ENCODE measurements around the gene FIGNL2. TPM values are rescaled to one million over a fixed set of nuclear protein-coding genes. Genes with fewer than 3 reads are reported as not detected.

Gene FIGNL2
- polyA plus RNA-seq, 2 of the 4 experiments (the other 2 are of a cell fraction): 0.26 to 0.46 TPM

DNA sequence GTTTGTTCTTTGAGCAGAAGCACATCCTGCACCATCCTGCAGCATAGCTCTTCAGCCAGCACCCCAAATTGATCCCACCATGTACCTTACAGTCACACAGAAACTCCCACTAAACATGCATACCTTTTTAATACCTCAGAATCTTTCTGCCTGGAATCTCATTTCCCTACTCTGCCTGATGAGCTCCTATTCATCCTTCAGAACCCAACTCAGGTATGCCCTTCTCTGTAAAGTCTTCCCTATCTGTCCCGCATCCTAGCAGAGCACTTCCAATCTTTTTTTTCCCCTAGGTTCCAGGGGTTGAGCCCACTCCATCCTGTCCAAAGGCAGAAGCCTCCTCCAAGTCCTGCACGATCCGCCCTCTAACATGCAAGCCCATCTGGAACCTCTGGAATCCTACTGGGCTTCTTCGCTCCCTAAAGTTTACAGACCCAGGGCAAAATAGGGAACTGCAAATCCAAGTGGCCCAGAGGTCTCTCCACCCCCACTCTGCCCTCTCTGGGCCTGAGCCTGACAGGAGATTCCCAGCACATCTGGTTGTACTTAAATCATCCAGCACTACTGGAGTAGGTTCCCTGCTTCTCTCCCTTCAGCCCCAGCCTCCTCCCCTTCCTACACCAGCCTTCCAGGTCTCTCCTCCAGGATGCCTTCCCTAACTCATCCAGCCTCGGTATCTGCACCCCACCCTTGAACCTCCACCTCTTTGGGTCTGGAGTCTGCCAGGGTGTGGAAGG lies 4.1 kb upstream of the FIGNL2 start (continued):
- TF ChIP-seq, protein P1, sequence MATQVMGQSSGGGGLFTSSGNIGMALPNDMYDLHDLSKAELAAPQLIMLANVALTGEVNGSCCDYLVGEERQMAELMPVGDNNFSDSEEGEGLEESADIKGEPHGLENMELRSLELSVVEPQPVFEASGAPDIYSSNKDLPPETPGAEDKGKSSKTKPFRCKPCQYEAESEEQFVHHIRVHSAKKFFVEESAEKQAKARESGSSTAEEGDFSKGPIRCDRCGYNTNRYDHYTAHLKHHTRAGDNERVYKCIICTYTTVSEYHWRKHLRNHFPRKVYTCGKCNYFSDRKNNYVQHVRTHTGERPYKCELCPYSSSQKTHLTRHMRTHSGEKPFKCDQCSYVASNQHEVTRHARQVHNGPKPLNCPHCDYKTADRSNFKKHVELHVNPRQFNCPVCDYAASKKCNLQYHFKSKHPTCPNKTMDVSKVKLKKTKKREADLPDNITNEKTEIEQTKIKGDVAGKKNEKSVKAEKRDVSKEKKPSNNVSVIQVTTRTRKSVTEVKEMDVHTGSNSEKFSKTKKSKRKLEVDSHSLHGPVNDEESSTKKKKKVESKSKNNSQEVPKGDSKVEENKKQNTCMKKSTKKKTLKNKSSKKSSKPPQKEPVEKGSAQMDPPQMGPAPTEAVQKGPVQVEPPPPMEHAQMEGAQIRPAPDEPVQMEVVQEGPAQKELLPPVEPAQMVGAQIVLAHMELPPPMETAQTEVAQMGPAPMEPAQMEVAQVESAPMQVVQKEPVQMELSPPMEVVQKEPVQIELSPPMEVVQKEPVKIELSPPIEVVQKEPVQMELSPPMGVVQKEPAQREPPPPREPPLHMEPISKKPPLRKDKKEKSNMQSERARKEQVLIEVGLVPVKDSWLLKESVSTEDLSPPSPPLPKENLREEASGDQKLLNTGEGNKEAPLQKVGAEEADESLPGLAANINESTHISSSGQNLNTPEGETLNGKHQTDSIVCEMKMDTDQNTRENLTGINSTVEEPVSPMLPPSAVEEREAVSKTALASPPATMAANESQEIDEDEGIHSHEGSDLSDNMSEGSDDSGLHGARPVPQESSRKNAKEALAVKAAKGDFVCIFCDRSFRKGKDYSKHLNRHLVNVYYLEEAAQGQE (IDR thresholded peaks at IDR 0.05): no peak
- no peak for TF ChIP-seq EP300 (IDR thresholded peaks at IDR 0.05)

DNA sequence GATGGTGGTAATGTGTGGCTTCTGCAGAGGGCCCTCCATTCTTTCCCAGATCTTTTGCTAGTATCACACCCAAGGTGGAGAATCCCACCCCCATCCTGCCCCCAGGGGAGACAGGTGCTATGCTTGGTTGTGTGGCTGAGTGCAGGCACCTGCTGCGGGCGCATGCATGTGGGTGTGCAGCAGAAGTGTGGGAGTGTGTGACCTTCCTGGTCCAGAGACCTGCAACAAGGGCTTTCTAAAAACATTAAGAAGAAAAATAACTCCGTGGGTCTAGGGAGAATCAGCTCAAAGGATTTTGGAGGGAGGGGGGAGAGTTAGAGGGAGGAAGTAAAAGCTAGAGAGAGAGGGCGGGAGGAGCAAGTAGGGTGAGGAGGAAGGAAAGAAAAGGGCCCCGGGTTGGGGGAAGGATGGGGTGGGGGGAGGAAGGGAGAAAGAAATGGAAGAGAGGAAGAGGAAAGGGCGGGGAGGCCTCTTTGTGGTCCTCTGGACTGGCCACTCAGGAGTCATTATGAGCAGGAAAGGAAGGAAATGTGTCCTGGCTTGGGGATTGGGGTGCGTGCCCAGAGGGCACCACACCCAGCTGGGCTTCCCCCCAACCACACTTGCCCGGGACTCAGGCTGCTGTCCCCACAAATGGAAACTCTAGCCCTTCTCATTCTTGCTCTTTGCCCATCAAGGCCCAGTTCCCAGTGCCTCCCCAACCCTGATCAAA lies 3.1 kb upstream of the FIGNL2 start:
- Histone ChIP-seq H3K9me3 (no peaks in the 10 kb centered on the region), H3K4me1 (peaks cover 5% of the 10 kb centered on the region; the same call in 1 of the 3 replicates), H3K4me3 (no peak overlapping the region), H3K27ac (no peak overlapping the region), H3K4me2 (no peak overlapping the region)
- FAIRE-seq: no peak
- no peak for DNase-seq (ENCODE audit: low read depth in 1 of 2, low spot score in 1 of 2)
- 70% methylated on average over 8 of the region's 8 CpGs for WGBS (ENCODE audit: missing lambda C conversion rate)
- ATAC-seq: no peak
- no peak for TF ChIP-seq PHF8 (IDR thresholded peaks at IDR 0.05; ENCODE audit: borderline replicate concordance, low read depth)
- TF ChIP-seq MAFK (IDR thresholded peaks at IDR 0.05; ENCODE audit: partially characterized antibody): no peak
- TF ChIP-seq TP53 (CRISPR knock-in tag; IDR thresholded peaks at IDR 0.05): no peak
- TF ChIP-seq, protein P1 (IDR thresholded peaks at IDR 0.05): no peak
- no peak for TF ChIP-seq HOXB13 (CRISPR knock-in tag; IDR thresholded peaks at IDR 0.05; ENCODE audit: low read depth)
- no peak for TF ChIP-seq KDM1A (IDR thresholded peaks at IDR 0.05; ENCODE audit: low read depth)
- TF ChIP-seq, protein P2, sequence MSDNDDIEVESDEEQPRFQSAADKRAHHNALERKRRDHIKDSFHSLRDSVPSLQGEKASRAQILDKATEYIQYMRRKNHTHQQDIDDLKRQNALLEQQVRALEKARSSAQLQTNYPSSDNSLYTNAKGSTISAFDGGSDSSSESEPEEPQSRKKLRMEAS (IDR thresholded peaks at IDR 0.05): no peak
- TF ChIP-seq ZNF302 (CRISPR knock-in tag; IDR thresholded peaks at IDR 0.05): no peak
- TF ChIP-seq, protein P3, sequence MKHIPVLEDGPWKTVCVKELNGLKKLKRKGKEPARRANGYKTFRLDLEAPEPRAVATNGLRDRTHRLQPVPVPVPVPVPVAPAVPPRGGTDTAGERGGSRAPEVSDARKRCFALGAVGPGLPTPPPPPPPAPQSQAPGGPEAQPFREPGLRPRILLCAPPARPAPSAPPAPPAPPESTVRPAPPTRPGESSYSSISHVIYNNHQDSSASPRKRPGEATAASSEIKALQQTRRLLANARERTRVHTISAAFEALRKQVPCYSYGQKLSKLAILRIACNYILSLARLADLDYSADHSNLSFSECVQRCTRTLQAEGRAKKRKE (CRISPR knock-in tag; IDR thresholded peaks at IDR 0.05; ENCODE audit: low read depth): no peak
- no peak for TF ChIP-seq ZFP36 (IDR thresholded peaks at IDR 0.05; ENCODE audit: borderline replicate concordance, partially characterized antibody)
- TF ChIP-seq SREBF2 (IDR thresholded peaks at IDR 0.05): no peak
- TF ChIP-seq NR3C1 (IDR thresholded peaks at IDR 0.05): no peak
- no peak for TF ChIP-seq POLR2A (IDR thresholded peaks at IDR 0.05; ENCODE audit: low read length)
- no peak for TF ChIP-seq CBX8 (IDR thresholded peaks at IDR 0.05)
- TF ChIP-seq EHF (CRISPR knock-in tag; IDR thresholded peaks at IDR 0.05): no peak
- no peak for TF ChIP-seq RFX5 (IDR thresholded peaks at IDR 0.05)
- TF ChIP-seq, protein P4, sequence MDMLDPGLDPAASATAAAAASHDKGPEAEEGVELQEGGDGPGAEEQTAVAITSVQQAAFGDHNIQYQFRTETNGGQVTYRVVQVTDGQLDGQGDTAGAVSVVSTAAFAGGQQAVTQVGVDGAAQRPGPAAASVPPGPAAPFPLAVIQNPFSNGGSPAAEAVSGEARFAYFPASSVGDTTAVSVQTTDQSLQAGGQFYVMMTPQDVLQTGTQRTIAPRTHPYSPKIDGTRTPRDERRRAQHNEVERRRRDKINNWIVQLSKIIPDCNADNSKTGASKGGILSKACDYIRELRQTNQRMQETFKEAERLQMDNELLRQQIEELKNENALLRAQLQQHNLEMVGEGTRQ (IDR thresholded peaks at IDR 0.05): no peak
- POLR2A ChIA-PET: no interaction called here
- CTCF ChIA-PET: interaction anchor here (0.7 to 2.4 kb wide), 8 partner anchors 13 to 510 kb away, joined by 3 to 14 read pairs (median 4); no protein-coding TSS in a partner anchor

All from A549 (cell line).